PC-3 (cell line): Measurements from ENCODE around the gene NEAT1.

Experiments used
- CTCF ChIP-seq: fragments of 300-600 bp; sonication (generic); conservative IDR thresholded peaks from 2 replicates; pipeline ENCODE4 v1.5.1; 2017; ENCODE audit warnings: antibody characterized with exemption, low read depth, mild to moderate bottlenecking, low read length
- EZH2 ChIP-seq: fragments of 300-600 bp; sonication (generic); IDR thresholded peaks from one replicate; pipeline ENCODE4 v1.6.1; 2017; ENCODE audit warnings: antibody characterized with exemption, mild to moderate bottlenecking, low read length; ENCODE audit not compliant: unreplicated experiment

- no peak for TF ChIP-seq CTCF
- no peak for TF ChIP-seq EZH2
Observed at GRCh38 chr11:65442842-65443331, 20.3 kb downstream of the NEAT1 start.
